GM23248 (cell line): ENCODE results near the gene ADAMTS10. TPM values are rescaled to one million over a fixed set of nuclear protein-coding genes. Genes with fewer than 3 reads are reported as not detected.
A peak's percentile ranks its signal among the peaks of the same experiment; 100 is the strongest.

Experiments
- DNase-seq: peaks from one replicate; pipeline ENCODE4 v3.0.0-alpha.2; 2015
- H2AFZ ChIP-seq: fragments of 200-600 bp; sonication (generic); 2 replicates; pipeline ENCODE4 v1.6.1; 2016; ENCODE audit warnings: antibody characterized with exemption
- H3F3A ChIP-seq: fragments of 200-600 bp; sonication (generic); 2 replicates; pipeline ENCODE4 v1.6.1; 2016; ENCODE audit warnings: mild to moderate bottlenecking, antibody characterized with exemption, mixed run types; ENCODE audit not compliant: insufficient read depth
- H3K27ac ChIP-seq: fragments of 200-600 bp; sonication (generic); 2 replicates; pipeline ENCODE4 v1.5.1; 2016; ENCODE audit warnings: mild to moderate bottlenecking
- H3K27me3 ChIP-seq: fragments of 200-600 bp; sonication (generic); replicated peaks from 2 replicates; pipeline ENCODE4 v1.6.1; 2016; ENCODE audit warnings: mild to moderate bottlenecking; ENCODE audit not compliant: insufficient read depth
- H3K36me3 ChIP-seq: fragments of 200-600 bp; sonication (generic); 2 replicates; pipeline ENCODE4 v1.6.1; 2016; ENCODE audit warnings: low read depth, mild to moderate bottlenecking
- H3K4me1 ChIP-seq: fragments of 200-600 bp; sonication (generic); 2 replicates; pipeline ENCODE4 v1.6.1; 2016; ENCODE audit warnings: mild to moderate bottlenecking; ENCODE audit not compliant: insufficient read depth
- H3K4me2 ChIP-seq: fragments of 200-600 bp; sonication (generic); one replicate; pipeline ENCODE4 v1.6.1; 2016; ENCODE audit warnings: mild to moderate bottlenecking; ENCODE audit not compliant: unreplicated experiment
- H3K4me3 ChIP-seq: fragments of 200-600 bp; sonication (generic); 2 replicates; pipeline ENCODE4 v1.5.1; 2016; ENCODE audit warnings: mild to moderate bottlenecking
- H3K79me2 ChIP-seq: fragments of 200-600 bp; sonication (generic); 2 replicates; pipeline ENCODE4 v1.6.1; 2016; ENCODE audit warnings: mild to moderate bottlenecking; ENCODE audit not compliant: insufficient read depth
- H3K9ac ChIP-seq: fragments of 200-600 bp; sonication (generic); 2 replicates; pipeline ENCODE4 v1.6.1; 2016; ENCODE audit warnings: mild to moderate bottlenecking
- H3K9me2 ChIP-seq: fragments of 200-600 bp; sonication (generic); 2 replicates; pipeline ENCODE4 v1.6.1; 2016; ENCODE audit warnings: mixed run types, mild to moderate bottlenecking, moderate library complexity; ENCODE audit not compliant: insufficient read depth
- H3K9me3 ChIP-seq: fragments of 200-600 bp; sonication (generic); one replicate; pipeline ENCODE4 v1.6.1; 2017; ENCODE audit warnings: low read depth
- H4K20me1 ChIP-seq: fragments of 200-600 bp; sonication (generic); 2 replicates; pipeline ENCODE4 v1.6.0; 2016; ENCODE audit not compliant: insufficient read depth
- EZH2 ChIP-seq: fragments of 200-600 bp; sonication (generic); IDR thresholded peaks from 2 replicates; pipeline ENCODE4 v1.6.1; 2018; ENCODE audit warnings: antibody characterized with exemption, mild to moderate bottlenecking; ENCODE audit not compliant: insufficient read depth, poor library complexity, severe bottlenecking
- EZH2phosphoT487 ChIP-seq: fragments of 200-600 bp; sonication (generic); IDR thresholded peaks from 2 replicates; pipeline ENCODE4 v1.6.1; 2018; ENCODE audit warnings: antibody characterized with exemption, moderate library complexity, mild to moderate bottlenecking, low read depth; ENCODE audit not compliant: insufficient read depth
- WGBS, 2 experiments: methylation state at CpG; one replicate each; pipeline ENCODE4 v1.1.6; 2015 to 2017; ENCODE audit warnings: low lambda C conversion rate in 2 of 2, low coverage in 1 of 2; ENCODE audit errors: missing lambda C conversion rate in 2 of 2; 5-methylcytosine and 5-hydroxymethylcytosine counted together
- in situ Hi-C: fragments of 300-500 bp; cut with MboI; formaldehyde crosslinking; loops from 2 replicates; pipeline ENCODE4 v1.15.0; 2020
- polyA plus RNA-seq: library from polyadenylated mRNA; unstranded; fragments of >200 nt; fragmentation: Nextera tagmentation; extraction: Ambion mirVana; gene quantifications from 2 replicates; pipeline ENCODE4 v1.2.1, GENCODE V29; 2016
- total RNA-seq: library from RNA; depleted of rRNA; stranded (reverse); fragments of >200 nt; shearing (Covaris generic); gene quantifications from 2 replicates; pipeline ENCODE4 v1.2.3, GENCODE V29; 2014

The ADAMTS10 gene
- total and polyA plus RNA-seq, 2 experiments from 2014 or later, result 4.3 to 12.2 TPM

- Histone ChIP-seq H3K27me3 (no peaks in the 10 kb centered on the region), H2AFZ (no peak overlapping the region), H3K4me3 (no peak overlapping the region), H3K36me3 (no peaks in the 10 kb centered on the region), H3K79me2 (no peaks in the 10 kb centered on the region), H3K9me3 (no peaks in the 10 kb centered on the region), H3K9ac (no peak overlapping the region), H3K4me2 (no peak overlapping the region), H3F3A (no peaks in the 10 kb centered on the region), H4K20me1 (no peaks in the 10 kb centered on the region), H3K9me2 (no peaks in the 10 kb centered on the region), H3K4me1 (no peaks in the 10 kb centered on the region), H3K27ac (no peak overlapping the region)
- WGBS, 2 experiments, result 91 to 92% methylated on average over 35 to 71 of the region's 71 CpGs
- DNase-seq, result no peak
- TF ChIP-seq EZH2 (no peak), EZH2phosphoT487 (no peak)
- in situ Hi-C loops, result no loop called here
Observed at GRCh38 chr19:8584965-8585893, 25.3 kb downstream of the ADAMTS10 start.

DNA sequence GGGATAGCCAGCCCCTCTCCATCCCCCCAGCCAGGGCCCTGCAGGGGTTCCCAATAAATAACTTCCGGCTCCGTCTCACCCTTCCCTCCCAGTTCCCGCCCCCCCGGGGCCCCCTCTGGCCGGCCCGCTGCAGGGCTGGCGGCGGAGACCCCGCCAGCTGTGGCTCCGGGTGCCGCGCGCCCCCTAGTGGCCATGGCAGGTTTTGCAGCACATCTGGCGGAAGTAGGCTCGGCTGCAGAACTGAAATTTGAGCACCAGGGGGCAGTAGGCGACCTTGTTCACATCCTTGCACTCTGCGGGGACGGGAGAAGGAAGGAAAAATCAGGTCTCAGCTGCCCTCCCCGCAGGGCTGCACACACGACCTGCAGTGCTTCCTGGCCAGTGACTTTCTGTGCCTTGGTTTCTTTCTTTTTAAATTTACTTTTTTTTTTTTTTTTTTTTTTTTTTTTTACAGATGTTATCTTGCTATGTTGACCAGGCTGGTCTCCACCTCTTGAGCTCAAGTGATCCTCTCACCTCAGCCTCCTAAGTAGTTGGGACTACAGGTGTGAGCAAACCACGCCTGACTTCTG lies 29.7 kb downstream of the ADAMTS10 start:
- DNase-seq, result peak; percentile 81

DNA sequence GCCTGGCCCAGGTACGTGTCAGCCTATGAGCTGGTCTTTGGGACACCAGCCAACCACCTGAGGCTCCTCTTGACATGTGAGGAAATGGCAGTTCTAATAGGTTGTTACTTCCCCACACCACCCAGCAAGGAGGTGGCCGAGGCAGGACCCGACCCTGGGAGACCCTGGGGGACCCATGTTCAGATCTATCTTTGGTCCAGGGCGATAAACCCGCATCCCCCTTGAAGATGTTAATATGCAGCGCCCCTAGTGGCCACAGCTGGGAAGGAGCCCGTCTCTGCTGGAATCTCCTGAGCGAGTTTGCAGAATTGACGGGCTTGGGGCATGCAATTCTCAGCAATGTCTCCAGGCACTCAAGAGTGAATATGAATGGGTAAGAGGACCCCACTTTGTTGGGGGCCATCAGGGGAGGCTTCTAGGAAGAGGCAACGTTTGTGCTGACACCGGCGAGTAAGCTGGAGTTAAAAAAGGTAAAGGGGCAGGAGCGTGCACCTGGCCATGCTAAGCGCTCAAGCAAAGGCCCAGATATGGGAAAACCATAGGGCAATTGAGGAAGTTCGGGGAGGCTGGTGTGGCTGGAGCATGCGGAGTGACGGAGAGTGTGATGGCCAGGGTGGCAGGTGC lies 31.8 kb downstream of the ADAMTS10 start:
- in situ Hi-C loops, result no loop called here
- Histone ChIP-seq H3K4me1 (peaks cover 10% of the 10 kb centered on the region), H2AFZ (no peak overlapping the region), H3K9me2 (no peaks in the 10 kb centered on the region), H3K9me3 (no peaks in the 10 kb centered on the region), H3K27me3 (no peaks in the 10 kb centered on the region), H3K79me2 (no peaks in the 10 kb centered on the region), H3F3A (no peaks in the 10 kb centered on the region; the same call in 1 of the 2 replicates), H3K36me3 (no peaks in the 10 kb centered on the region), H3K9ac (no peak overlapping the region), H3K4me3 (no peak overlapping the region), H3K27ac (no peak overlapping the region), H3K4me2 (no peak overlapping the region), H4K20me1 (no peaks in the 10 kb centered on the region)
- WGBS, 2 experiments, result 10 to 12% methylated on average over 17 of the region's 17 CpGs
- no peak for TF ChIP-seq EZH2
- TF ChIP-seq EZH2phosphoT487, result no peak
- DNase-seq, result peak; percentile 74

More for the DNA sequence above, 29.7 kb downstream of the ADAMTS10 start:
- no peak for TF ChIP-seq EZH2phosphoT487
- no peak for TF ChIP-seq EZH2
- H4K20me1 ChIP-seq, result no peaks in the 10 kb centered on the region
- no peaks in the 10 kb centered on the region; the same call in 1 of the 2 replicates for H3F3A ChIP-seq
- peak overlapping the region; percentile 52 for H3K4me2 ChIP-seq
- H3K9me3 ChIP-seq, result no peaks in the 10 kb centered on the region
- no peak overlapping the region for H3K4me3 ChIP-seq
- H3K79me2 ChIP-seq, result no peaks in the 10 kb centered on the region
- H3K36me3 ChIP-seq, result no peaks in the 10 kb centered on the region
- 2 to 4% methylated on average over 17 to 21 of the region's 21 CpGs for WGBS, 2 experiments
- H3K4me1 ChIP-seq, result peaks cover 5% of the 10 kb centered on the region; the same call in 1 of the 2 replicates
- no peak overlapping the region for H3K27ac ChIP-seq
- in situ Hi-C loops, result no loop called here
- H2AFZ ChIP-seq, result no peak overlapping the region
- H3K9ac ChIP-seq, result no peak overlapping the region
- H3K27me3 ChIP-seq, result no peaks in the 10 kb centered on the region
- no peaks in the 10 kb centered on the region for H3K9me2 ChIP-seq

DNA sequence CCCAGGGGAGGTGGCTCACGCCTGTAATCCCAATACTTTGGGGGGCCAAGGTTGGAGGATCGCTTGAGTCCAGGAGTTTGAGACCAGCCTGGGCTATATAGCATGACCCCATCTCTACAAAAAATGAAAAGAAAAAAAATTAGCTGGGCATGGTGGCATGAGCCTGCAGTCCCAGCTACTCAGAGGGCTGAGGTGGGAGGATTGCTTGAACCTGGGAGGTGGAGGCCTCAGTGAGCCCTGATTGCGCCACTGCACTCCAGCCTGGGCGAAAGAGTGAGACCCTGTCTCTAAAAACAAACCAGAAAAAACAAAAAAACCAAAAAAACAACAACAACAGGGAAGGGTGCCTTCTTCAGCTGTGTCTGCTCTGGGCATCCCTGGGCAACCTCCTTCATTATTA lies 32.8 kb downstream of the ADAMTS10 start:
- Histone ChIP-seq H2AFZ (no peak overlapping the region), H3K4me3 (no peak overlapping the region), H3K79me2 (no peaks in the 10 kb centered on the region), H3K9me2 (no peaks in the 10 kb centered on the region), H3K27ac (no peak overlapping the region), H3K4me1 (peaks cover 10% of the 10 kb centered on the region), H3K4me2 (no peak overlapping the region), H4K20me1 (no peaks in the 10 kb centered on the region), H3K36me3 (no peaks in the 10 kb centered on the region), H3K9ac (no peak overlapping the region), H3K27me3 (no peaks in the 10 kb centered on the region), H3F3A (no peaks in the 10 kb centered on the region; the same call in 1 of the 2 replicates), H3K9me3 (no peaks in the 10 kb centered on the region)
- in situ Hi-C loops, result no loop called here
- no peak for DNase-seq
- 51 to 52% methylated on average over 4 of the region's 4 CpGs for WGBS, 2 experiments
- TF ChIP-seq EZH2phosphoT487, result no peak
- TF ChIP-seq EZH2, result no peak
